GM18511 (cell line): ENCODE results near the gene IGFL3.
"Not testable (repeated sequence)": the region's sequence is repeated elsewhere in the genome, so short reads cannot be mapped to it uniquely, and the experiment has no call there.

Source experiments
- ATAC-seq: cut with Tn5 transposase; IDR thresholded peaks from one replicate; pipeline ENCODE4 v1.9.1; 2021; ENCODE audit warnings: mild to moderate bottlenecking, moderate library complexity; ENCODE audit not compliant: unreplicated experiment

Gene IGFL3

GRCh38 chr19:46126086-46126580 lies 1.6 kb upstream of the IGFL3 start:
- ATAC-seq, result no peak

GRCh38 chr19:46125447-46125846 lies 959 bp upstream of the IGFL3 start:
- no peak for ATAC-seq

GRCh38 chr19:46118136-46118535 lies 6.4 kb downstream of the IGFL3 start:
- ATAC-seq, result no peak

GRCh38 chr19:46116121-46116520 lies 8.4 kb downstream of the IGFL3 start:
- no peak for ATAC-seq

- ATAC-seq, result no peak
These were observed 8.9 kb downstream of the IGFL3 start for GRCh38 chr19:46115396-46116106.

- ATAC-seq, result no peak
These were observed 10.8 kb downstream of the IGFL3 start for GRCh38 chr19:46113726-46114125.

GRCh38 chr19:46112527-46112926 lies 12.0 kb downstream of the IGFL3 start:
- ATAC-seq, result no peak

GRCh38 chr19:46111376-46111775 lies 13.1 kb downstream of the IGFL3 start:
- ATAC-seq, result no peak

GRCh38 chr19:46109876-46110275 lies 14.6 kb downstream of the IGFL3 start:
- ATAC-seq, result no peak

- ATAC-seq, result no peak
These were observed 17.1 kb downstream of the IGFL3 start for GRCh38 chr19:46107371-46107770.

- ATAC-seq, result not testable (repeated sequence)
These were observed 22.2 kb downstream of the IGFL3 start for GRCh38 chr19:46102333-46102732.

GRCh38 chr19:46101293-46101692 lies 23.2 kb downstream of the IGFL3 start:
- no peak for ATAC-seq

GRCh38 chr19:46100344-46100743 lies 24.1 kb downstream of the IGFL3 start:
- ATAC-seq, result no peak

GRCh38 chr19:46090444-46090843 lies 34.0 kb downstream of the IGFL3 start:
- no peak for ATAC-seq

- no peak for ATAC-seq
These were observed 35.1 kb downstream of the IGFL3 start for GRCh38 chr19:46089432-46089831.

GRCh38 chr19:46088101-46088500 lies 36.4 kb downstream of the IGFL3 start:
- ATAC-seq, result no peak

GRCh38 chr19:46085888-46086287 lies 38.6 kb downstream of the IGFL3 start:
- no peak for ATAC-seq

GRCh38 chr19:46082728-46083050 lies 41.8 kb downstream of the IGFL3 start:
- ATAC-seq, result no peak

- ATAC-seq, result no peak
These were observed 42.4 kb downstream of the IGFL3 start for GRCh38 chr19:46081928-46082727.

- ATAC-seq, result no peak
These were observed 43.9 kb downstream of the IGFL3 start for GRCh38 chr19:46080561-46080960.

- ATAC-seq, result no peak
These were observed 44.9 kb downstream of the IGFL3 start for GRCh38 chr19:46079576-46079975.
